Progenitor cell of endocrine pancreas (in vitro differentiated cells): Measurements from ENCODE around the gene OXSR1. TPM values are rescaled to one million over a fixed set of nuclear protein-coding genes. Genes with fewer than 3 reads are reported as not detected.

Experiments used
- DNase-seq: peaks from one replicate; pipeline ENCODE4 v3.0.0; 2021; ENCODE audit warnings: low spot score; ENCODE audit not compliant: unreplicated experiment
- H3K27ac Mint-ChIP-seq: 2 replicates; pipeline ENCODE4 v1.8.0; 2021; ENCODE audit warnings: mild to moderate bottlenecking, moderate library complexity, mixed read lengths
- H3K27me3 Mint-ChIP-seq: 2 replicates; pipeline ENCODE4 v1.8.0; 2021; ENCODE audit warnings: mixed read lengths
- H3K36me3 Mint-ChIP-seq: 2 replicates; pipeline ENCODE4 v1.8.0; 2022; ENCODE audit warnings: mixed read lengths; ENCODE audit not compliant: insufficient read depth
- H3K4me1 Mint-ChIP-seq: 2 replicates; pipeline ENCODE4 v1.8.0; 2021; ENCODE audit warnings: low read depth, mixed read lengths
- H3K4me3 Mint-ChIP-seq: 2 replicates; pipeline ENCODE4 v1.8.0; 2021; ENCODE audit warnings: low read depth, mild to moderate bottlenecking, moderate library complexity, mixed read lengths
- H3K9me3 Mint-ChIP-seq: 2 replicates; pipeline ENCODE4 v1.8.0; 2021; ENCODE audit warnings: low read depth, mixed read lengths
- total RNA-seq: library from RNA; stranded (reverse); gene quantifications from 2 replicates; pipeline ENCODE4 v1.2.1, GENCODE V29; 2021
- TF ChIP-seq, protein P1 (sequence below): fragments of 200-600 bp; sonication (generic); IDR thresholded peaks from one replicate; pipeline ENCODE4 v1.5.0; 2021; ENCODE audit warnings: antibody characterized with exemption, mild to moderate bottlenecking; ENCODE audit not compliant: unreplicated experiment

OXSR1 gene
- total RNA-seq, 1 donor from 2014 or later, result 55.5 TPM

DNA sequence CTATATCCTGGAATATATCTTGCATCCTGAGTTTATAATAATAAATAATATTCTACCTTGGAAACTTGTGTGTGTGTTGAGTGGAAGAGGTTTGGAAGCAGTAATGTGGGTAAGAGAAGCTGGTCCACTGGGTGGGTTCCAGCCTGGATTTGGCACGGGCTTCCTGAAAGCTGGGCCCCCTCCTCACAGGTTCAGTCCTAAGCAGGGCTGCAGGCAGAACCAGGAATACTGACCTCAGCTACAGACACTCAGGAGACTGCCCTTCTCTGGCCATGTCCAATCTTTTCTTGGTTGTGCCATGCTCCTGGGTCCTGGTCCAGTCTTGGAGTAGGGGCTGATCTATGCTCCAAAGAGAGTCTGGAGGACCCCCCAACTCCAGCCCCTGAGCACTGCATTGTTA, 22.4 kb upstream of the OXSR1 start:
- H3K27ac Mint-ChIP-seq, result no peak overlapping the region
- H3K9me3 Mint-ChIP-seq, result peaks cover 12% of the 10 kb centered on the region
- TF ChIP-seq, protein P1, sequence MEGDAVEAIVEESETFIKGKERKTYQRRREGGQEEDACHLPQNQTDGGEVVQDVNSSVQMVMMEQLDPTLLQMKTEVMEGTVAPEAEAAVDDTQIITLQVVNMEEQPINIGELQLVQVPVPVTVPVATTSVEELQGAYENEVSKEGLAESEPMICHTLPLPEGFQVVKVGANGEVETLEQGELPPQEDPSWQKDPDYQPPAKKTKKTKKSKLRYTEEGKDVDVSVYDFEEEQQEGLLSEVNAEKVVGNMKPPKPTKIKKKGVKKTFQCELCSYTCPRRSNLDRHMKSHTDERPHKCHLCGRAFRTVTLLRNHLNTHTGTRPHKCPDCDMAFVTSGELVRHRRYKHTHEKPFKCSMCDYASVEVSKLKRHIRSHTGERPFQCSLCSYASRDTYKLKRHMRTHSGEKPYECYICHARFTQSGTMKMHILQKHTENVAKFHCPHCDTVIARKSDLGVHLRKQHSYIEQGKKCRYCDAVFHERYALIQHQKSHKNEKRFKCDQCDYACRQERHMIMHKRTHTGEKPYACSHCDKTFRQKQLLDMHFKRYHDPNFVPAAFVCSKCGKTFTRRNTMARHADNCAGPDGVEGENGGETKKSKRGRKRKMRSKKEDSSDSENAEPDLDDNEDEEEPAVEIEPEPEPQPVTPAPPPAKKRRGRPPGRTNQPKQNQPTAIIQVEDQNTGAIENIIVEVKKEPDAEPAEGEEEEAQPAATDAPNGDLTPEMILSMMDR, result no peak
- H3K4me1 Mint-ChIP-seq, result peaks cover 12% of the 10 kb centered on the region
- no peak overlapping the region for H3K4me3 Mint-ChIP-seq
- H3K27me3 Mint-ChIP-seq, result no peaks in the 10 kb centered on the region
- no peak for DNase-seq
- peaks cover 2% of the 10 kb centered on the region for H3K36me3 Mint-ChIP-seq

DNA sequence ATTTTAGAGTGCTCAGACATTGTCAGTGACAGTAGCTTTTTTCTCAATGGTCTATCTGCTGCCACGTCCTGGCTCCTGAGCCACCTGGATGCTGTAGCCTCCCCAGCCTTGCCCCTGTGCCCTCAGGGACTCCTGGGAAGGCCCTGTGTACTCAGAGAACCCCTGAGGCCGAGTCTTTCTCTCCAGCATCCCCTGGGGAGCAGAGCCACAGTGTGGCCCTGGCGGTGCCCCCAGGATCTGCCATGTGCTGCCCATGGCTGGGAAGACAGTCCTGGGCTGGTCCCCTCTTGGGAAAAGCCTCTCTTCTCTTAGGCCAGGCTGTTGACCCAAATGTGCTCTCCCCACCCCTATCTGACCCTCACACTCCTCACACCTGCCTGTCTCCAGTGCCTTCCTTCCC, 21.8 kb upstream of the OXSR1 start:
- Mint-ChIP-seq H3K27me3 (no peaks in the 10 kb centered on the region), H3K9me3 (peaks cover 12% of the 10 kb centered on the region), H3K27ac (no peak overlapping the region), H3K4me1 (peaks cover 8% of the 10 kb centered on the region), H3K4me3 (no peak overlapping the region), H3K36me3 (peaks cover 2% of the 10 kb centered on the region)
- DNase-seq, result no peak
- TF ChIP-seq, protein P1, result no peak

DNA sequence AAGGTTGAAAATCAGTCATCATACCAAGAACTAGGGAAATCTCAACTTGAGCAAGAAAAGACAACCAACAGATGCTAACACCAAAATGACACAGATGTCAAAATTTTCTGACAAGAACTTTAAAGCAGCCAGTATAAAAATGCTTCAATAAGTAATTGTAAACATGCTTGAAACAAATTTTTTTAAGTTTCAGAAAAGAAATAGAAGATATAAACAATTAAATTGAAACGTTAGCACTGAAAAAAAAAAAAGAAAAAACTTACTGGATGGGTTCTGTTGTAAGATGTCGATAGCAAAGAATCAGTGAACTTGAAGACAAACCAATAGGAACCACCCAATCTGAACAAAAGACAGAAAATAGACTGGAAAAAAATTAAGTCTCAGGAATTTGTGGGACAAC, 18.8 kb upstream of the OXSR1 start:
- H3K9me3 Mint-ChIP-seq, result peaks cover 12% of the 10 kb centered on the region
- no peak for DNase-seq
- no peak overlapping the region for H3K27ac Mint-ChIP-seq
- TF ChIP-seq, protein P1, result no peak
- H3K36me3 Mint-ChIP-seq, result no peaks in the 10 kb centered on the region
- H3K4me3 Mint-ChIP-seq, result no peak overlapping the region
- H3K27me3 Mint-ChIP-seq, result no peaks in the 10 kb centered on the region
- no peaks in the 10 kb centered on the region for H3K4me1 Mint-ChIP-seq

DNA sequence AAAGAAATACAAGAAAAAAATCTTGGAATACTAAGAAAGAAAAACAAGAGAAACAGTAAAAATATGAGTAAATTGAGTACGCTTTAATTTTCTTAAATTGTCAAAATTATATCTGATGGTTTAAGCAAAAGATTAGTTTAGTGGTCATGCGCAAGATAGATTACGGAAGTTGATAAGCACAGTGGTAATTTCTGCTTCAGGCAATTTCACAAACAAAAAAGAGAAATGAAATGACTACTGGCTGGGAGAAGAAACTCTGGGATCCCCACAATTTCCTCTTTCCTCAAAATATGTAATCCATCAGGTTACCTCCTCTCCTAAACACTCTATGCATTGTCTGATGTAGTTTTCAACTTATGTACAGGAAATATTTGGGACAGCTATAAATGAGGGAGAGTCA, 17.9 kb upstream of the OXSR1 start:
- no peaks in the 10 kb centered on the region for H3K27me3 Mint-ChIP-seq
- H3K36me3 Mint-ChIP-seq, result no peaks in the 10 kb centered on the region
- H3K4me3 Mint-ChIP-seq, result no peak overlapping the region
- no peak overlapping the region for H3K27ac Mint-ChIP-seq
- TF ChIP-seq, protein P1, result no peak
- DNase-seq, result no peak
- peaks cover 12% of the 10 kb centered on the region for H3K9me3 Mint-ChIP-seq
- no peaks in the 10 kb centered on the region for H3K4me1 Mint-ChIP-seq

DNA sequence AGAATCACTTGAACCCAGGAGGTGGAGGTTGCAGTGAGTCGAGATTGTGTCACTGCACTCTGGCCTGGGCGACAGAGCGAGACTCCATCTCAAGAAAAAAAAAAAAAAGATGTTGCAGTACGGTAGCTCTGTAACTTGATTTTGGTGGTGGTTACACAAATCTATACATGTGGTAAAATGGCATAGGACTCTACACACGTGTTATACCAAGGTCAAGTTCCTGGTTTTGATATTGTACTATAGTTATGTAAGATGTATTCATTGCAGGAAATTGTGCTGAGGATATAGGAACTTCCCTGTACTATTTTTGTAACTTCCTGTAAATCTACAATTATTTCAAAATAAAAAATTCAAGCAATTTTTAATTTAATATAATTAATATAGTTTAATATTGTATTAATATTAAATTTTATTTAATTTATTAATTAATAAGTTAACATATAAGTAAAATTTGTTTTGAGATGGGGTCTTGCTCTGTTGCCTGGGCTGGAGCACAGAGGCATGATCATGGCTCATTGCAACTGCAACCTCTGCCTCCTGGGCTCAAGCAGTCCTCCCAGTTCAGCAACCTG, 16.9 kb upstream of the OXSR1 start:
- TF ChIP-seq, protein P1, result no peak
- no peak overlapping the region for H3K4me3 Mint-ChIP-seq
- no peak for DNase-seq
- H3K27me3 Mint-ChIP-seq, result no peaks in the 10 kb centered on the region
- peaks cover 12% of the 10 kb centered on the region for H3K9me3 Mint-ChIP-seq
- H3K36me3 Mint-ChIP-seq, result no peaks in the 10 kb centered on the region
- no peaks in the 10 kb centered on the region for H3K4me1 Mint-ChIP-seq
- H3K27ac Mint-ChIP-seq, result no peak overlapping the region
